GM19328 (cell line): ENCODE measurements around the gene POLRMT.
"Not testable (repeated sequence)": the region's sequence is repeated elsewhere in the genome, so short reads cannot be mapped to it uniquely, and the experiment has no call there.

Experiments used
- ATAC-seq: cut with Tn5 transposase; IDR thresholded peaks from one replicate; pipeline ENCODE4 v1.9.1; 2021; ENCODE audit warnings: mild to moderate bottlenecking, moderate library complexity; ENCODE audit not compliant: unreplicated experiment

The POLRMT gene

DNA sequence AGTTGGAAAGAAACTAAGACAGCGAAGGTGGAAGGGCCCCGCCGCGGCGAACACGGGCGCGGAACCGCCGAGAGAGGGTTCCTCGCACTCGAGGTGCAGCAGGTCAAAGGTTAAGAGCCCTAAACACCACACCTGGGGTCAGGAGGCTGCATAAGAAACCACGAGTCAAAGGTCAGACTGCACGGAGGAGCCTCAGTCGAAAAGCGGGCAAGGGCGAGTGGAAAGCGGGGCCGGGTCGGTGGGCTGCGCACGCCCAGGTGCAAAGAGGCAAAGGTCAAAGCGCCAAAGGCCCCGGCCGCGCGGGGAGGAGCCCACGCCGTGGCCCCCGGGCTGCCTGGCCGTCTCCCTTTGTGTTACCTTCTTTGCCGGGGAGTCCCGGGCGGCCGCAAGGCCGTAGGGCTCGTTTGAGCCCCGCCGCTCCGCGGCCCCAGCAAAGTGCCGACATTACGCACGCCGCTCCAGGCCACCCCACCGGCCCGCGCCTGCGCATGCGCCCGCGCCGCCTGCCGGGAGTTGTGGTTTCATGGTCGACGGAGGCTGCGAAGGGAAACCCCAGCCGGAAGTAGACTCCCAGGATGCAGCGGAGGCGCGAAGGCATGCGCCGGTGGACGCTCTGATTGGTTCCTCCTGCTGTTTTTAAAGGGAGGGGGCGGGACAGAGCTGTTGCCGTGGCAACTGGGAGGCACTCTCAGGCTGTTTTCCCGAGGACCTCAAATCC is at the start of gene POLRMT:
TSS of gene POLRMT (minus strand) at position 470 of the 718 bp plus-strand sequence. CDS start at position 445, 25 bp downstream.
- peak; percentile 81 for ATAC-seq

DNA sequence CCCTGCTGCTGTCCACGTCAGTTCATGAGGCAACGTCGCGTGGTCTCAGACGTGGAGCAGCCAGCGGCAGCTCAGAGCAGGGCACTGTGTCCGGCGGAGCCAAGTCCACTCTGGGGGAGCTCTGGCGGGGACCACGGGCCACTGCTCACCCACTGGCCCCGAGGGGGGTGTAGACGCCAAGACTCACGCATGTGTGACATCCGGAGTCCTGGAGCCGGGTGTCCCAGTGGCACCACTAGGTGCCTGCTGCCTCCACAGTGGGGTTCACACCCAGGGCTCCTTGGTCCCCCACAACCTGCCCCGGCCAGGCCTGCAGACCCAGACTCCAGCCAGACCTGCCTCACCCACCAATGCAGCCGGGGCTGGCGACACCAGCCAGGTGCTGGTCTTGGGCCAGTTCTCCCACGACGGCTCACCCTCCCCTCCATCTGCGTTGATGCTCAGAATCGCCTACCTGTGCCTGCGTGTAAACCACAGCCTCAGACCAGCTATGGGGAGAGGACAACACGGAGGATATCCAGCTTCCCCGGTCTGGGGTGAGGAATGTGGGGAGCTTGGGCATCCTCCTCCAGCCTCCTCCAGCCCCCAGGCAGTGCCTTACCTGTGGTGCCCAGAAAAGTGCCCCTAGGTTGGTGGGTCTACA is 49.5 kb upstream of the POLRMT start:
- no peak for ATAC-seq

DNA sequence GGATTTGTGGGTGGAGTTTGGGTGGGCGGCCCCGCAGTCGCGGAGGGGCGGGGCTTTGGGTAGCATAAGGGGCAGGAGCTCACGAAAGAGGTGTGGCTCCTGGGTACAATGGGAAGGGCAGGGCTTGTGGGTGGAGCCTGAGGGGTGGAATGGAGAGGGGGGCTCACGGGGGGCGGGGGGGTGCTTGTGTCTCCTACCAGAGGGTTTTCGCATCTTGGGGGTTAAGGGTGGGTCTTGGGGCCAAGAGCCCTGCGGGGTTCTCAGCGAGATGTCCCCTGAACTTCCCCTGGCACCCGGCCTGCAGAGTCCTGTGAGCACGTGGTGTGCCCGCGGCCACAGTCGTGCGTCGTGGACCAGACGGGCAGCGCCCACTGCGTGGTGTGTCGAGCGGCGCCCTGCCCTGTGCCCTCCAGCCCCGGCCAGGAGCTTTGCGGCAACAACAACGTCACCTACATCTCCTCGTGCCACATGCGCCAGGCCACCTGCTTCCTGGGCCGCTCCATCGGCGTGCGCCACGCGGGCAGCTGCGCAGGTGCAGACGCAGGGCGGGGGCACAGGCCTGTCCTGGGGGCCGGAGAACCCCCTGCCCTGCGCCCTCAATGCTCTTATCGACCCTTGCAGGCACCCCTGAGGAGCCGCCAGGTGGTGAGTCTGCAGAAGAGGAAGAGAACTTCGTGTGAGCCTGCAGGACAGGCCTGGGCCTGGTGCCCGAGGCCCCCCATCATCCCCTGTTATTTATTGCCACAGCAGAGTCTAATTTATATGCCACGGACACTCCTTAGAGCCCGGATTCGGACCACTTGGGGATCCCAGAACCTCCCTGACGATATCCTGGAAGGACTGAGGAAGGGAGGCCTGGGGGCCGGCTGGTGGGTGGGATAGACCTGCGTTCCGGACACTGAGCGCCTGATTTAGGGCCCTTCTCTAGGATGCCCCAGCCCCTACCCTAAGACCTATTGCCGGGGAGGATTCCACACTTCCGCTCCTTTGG is 48.0 kb upstream of the POLRMT start:
- ATAC-seq: no peak

DNA sequence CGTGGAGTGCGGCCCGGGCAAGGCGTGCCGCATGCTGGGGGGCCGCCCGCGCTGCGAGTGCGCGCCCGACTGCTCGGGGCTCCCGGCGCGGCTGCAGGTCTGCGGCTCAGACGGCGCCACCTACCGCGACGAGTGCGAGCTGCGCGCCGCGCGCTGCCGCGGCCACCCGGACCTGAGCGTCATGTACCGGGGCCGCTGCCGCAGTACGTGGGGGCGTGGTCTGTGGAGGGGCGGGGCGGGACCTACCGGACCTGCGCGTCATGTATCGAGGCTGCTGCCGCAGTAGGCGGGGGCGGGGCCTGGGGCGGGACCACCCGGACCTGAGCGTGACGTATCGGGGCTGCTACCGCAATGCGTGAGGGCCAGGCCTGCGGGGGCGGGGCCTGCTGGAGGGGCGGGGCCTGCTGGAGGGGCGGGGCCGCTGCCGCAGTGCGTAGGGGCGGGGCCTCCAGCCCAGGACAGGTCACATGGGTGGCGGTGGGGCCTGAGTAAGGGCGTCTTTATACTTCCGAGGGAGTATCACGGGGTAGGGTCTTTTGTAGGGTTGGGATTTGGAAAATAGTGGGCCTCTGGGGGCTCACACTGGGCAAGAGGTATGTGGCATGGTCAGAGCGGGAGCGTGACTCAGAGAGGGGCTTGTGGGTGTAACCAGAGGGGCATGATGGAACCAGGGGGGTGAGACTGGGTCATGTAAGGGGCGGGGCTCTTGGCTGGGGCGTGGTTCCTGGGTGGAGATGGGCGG is 47.1 kb upstream of the POLRMT start:
- ATAC-seq: peak; percentile 58

DNA sequence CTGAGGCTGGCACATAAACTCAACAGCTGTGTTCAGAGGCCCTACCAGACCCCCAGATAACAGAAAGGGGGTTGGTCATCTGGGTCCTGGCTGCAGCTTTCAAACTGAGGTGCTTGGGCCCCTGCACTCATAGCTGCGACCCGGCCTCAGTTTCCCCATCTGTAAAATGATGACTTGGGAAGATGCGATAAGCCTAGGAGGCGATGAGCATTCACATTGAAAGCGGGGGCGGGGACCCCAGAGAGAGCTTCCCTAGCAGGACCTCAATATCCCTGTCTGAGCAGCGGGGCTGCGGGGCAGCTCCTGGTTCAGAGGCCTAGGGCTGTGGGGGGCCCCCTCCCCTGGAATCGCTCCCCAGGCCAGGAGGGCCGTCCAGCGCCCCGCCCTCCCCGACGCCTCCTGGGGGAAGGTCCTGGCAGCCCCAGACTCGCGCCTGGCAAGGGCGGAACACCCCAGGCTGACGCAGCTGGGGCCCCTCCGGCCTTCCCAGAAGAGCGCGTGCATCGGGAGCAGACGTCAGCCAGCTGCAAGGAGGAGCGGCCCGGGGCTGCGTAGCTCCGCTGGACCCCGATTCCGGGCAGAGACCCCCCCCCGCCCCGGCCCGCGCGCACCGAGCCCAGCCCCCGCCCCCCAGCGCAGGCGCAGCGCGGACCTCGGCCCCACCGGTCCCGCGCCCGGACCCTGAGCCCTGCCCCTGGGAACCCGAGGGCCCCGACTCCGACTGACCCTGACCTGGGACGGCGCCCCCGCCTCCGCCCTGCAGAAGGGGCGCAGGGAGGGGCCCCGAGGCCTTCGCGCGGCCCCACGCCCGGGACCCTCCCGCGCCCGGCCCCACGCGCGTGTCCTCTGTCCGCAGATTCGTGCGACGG is 46.3 kb upstream of the POLRMT start:
- ATAC-seq: peak; percentile 21

DNA sequence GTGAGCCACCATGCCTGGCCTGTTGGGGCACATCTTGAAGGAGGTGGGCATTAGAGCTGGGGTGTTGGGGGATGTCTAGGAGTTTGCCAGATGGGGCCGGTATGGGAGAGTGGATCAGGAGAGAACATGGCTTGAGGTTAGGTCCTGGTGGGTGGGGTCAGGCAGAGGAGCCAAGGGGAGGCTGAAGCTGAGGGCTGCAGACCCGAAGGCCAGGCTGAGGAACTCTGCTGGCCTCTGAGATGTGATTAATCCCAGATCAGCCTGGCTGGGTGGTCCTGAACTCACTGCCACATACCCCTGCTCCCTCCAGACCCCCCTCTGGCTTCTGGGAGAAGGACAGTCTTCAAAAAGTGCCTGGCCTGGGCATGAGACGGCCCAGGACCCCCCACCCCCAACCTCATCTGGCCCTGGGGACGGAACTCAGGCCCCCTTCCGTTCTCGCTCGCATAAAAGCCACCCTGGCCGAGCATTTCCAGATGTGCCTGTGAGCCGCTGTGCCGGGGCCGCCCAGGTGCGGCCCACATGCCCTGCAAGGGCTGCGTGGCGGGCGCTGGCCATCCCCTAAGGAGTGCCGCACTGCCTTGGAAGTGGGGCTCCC is 45.6 kb upstream of the POLRMT start:
- no peak for ATAC-seq

DNA sequence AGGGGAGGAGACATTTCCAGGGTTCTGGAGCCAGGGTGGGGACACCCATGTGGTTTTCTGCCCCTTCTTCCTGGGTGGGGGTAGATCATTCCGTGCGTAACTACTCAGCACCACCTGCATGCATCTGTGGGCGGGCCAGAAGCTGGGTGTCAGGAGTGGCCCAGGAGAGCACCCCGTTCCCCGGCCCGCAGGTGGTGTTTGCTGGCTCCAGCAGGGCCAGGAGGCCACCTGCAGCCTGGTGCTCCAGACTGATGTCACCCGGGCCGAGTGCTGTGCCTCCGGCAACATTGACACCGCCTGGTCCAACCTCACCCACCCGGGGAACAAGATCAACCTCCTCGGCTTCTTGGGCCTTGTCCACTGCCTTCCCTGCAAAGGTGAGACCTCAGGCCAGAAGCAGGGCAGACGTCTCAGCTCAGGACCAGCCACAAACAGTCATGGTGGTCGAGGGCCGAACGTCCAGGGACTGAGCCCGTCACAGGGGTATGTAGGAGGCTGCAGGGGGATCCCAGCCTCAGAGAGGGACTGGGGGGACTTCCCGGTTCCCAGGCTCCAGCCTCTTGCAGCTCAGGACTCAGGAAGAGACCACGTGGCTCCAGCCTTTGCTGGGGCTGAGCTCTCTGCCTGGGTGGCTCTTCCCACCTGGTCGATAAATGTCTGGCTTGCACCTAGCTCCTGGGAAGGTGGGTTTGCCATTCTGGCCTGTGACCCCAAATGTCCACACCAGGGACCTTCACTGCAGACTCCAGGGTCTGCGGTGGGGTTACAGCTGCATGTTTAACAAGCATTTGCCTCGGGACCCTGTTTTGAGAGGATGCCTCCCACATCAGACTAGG is 44.5 kb upstream of the POLRMT start:
- ATAC-seq: no peak

DNA sequence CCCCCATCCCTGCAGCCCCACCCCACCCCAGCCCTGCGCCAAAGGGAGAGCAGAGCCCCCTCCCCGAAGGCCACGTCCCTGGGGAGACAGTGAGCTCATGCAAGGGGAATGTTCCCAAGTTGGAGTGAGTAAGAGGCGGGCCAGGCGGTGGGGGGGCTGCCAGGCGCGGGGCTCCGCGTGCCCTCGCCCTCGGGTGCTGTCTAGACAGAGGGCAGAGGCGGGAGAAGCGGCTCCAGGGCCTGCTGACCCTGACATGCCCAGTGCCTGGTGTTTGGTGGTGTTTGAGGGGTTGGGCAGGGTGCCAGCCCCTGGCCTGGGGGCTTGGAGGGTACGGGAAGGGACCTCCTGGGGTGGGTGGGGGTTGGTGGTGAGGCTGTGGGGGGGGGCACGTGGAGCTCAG is 43.9 kb upstream of the POLRMT start:
- ATAC-seq: no peak

DNA sequence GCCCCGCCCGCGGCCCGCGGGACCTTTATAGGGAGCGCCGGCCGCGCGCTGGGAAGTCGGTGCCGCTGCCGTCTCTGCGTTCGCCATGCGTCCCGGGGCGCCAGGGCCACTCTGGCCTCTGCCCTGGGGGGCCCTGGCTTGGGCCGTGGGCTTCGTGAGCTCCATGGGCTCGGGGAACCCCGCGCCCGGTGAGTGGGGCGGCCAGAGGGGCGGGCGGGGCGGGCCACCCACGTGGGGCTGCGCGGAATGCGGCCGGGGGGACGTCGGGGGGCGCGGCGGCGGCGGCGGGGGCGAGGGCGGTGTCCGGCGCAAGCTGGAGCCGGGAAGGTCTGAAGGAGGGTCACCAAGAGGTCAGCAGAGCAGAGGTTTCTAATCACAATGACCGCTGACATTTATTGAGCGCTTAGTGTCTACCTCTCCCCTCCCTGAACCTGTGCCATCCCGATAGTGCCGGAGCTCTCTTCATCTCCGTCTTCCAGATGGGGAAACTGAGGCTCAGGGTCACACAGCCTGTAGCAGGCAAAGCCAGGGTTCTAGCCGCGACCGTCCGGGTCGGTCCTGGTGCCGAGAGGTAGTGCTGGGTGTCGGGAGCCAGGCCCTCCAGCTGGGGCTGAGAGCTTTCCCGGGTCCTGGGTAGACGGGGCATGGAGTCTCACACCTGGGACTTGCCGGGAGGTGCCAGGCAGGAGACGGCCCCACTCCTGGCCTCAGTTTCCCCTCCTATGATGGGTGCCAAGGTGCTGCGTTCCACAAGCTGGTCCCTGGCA is 43.2 kb upstream of the POLRMT start, which contains the start of gene FSTL3:
TSS of gene FSTL3 (plus strand) at position 54 of the 767 bp plus-strand sequence. CDS start at position 86, 32 bp downstream.
- ATAC-seq: no peak

DNA sequence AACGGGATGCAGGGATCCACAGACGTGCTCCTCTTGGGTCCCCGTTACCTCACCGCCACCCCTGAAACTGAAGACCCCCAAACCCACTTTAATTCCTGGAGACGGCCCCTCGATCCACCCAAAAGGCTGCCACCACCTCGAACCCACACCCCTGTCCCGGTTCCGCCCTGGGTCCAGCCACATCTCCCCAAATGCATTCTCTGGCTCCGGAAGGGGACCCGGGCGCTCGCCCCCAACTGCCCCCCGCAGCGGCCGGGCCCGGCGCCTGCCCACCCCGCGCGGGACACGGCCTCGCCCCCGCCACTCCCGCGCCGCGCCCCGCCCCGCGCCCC is 42.6 kb upstream of the POLRMT start:
- ATAC-seq: no peak

DNA sequence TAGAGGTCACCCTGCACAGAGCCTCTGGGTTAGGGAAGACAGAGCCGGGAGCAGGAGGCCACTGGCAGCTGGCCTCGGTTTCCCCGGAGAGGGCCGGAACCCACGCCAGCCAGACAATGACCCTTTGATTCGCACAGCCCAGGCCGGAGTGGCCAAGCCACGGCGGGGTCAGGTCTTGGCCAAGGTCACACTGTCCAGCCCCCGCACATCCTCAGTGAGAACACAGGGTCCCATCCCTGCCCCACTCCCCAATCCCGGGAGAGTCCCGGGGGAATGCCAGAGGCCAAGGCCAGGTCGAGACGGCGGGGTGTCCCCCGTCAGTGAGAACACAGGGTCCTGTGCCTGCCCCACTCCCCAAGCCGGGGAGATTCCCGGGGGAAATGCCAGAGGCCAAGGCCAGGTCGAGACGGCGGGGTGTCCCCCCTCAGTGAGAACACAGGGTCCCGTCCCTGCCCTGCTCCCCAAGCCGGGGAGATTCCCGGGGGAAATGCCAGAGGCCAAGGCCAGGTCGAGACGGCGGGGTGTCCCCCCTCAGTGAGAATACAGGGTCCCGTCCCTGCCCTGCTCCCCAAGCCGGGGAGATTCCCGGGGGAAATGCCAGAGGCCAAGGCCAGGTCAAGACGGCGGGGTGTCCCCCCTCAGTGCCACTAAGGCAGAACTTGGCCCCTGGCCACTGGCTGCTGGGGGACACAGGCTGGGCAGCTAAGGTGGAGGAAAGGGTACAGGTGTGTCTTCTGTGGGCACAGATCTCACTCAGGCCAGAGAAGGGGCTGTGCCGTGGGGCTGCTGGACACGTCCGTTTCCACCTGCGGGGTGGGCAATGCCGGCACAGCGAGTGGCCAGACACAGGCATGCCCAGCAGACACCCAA is 41.2 kb upstream of the POLRMT start:
- ATAC-seq: no peak

DNA sequence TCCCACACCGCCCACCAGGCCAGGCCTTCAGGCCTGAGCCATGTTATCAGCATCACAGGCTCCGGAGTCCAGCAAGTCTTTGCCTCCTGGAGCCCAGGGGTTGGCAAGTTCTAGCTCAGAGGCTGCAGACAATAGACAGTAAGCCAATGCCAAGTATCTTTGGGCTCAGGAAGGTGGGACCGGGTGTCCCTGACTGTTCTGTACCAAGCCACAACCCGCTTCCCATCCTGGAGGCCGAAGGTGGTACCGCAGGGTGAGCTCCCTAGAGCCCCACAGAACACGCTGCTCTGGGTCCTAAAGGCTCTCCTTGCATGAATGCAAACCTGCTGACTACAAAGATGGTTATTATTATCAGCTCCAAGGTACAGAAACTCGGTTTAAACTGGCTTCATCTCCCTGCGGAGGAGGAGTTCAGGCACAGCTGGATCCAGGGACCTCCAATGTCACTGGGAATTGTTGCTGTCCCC is 37.3 kb upstream of the POLRMT start:
- no peak for ATAC-seq

DNA sequence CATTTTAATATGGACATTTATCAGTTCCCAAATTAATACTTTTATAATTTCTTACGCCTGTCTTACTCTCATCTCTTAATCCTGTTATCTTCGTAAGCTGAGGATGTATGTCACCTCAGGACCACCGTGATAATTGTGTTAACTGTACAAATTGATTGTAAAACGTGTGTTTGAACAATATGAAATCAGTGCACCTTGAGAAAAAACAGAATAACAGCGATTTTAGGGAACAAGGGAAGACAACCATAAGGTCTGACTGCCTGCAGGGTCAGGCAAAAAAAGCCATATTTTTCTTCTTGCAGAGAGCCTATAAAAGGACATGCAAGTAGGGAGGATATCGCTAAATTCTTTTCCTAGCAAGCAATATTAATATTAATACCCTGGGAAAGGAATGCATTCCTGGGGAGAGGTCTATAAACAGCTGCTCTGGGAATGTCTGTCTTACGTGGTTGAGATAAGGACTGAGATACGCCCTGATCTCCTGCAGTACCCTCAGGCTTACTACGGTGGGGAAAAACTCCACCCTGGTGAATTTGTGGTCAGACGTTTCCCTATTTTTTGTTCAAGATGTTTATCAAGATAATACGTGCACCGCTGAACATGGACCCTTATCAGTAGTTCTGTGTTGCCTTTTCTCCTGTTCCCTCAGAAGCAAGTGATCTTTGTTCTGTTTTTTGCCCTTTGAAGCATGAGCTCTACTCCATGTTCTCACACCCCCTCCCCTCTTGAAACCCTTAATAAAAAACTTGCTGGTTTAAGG is 35.5 kb upstream of the POLRMT start:
- ATAC-seq: not testable (repeated sequence)

DNA sequence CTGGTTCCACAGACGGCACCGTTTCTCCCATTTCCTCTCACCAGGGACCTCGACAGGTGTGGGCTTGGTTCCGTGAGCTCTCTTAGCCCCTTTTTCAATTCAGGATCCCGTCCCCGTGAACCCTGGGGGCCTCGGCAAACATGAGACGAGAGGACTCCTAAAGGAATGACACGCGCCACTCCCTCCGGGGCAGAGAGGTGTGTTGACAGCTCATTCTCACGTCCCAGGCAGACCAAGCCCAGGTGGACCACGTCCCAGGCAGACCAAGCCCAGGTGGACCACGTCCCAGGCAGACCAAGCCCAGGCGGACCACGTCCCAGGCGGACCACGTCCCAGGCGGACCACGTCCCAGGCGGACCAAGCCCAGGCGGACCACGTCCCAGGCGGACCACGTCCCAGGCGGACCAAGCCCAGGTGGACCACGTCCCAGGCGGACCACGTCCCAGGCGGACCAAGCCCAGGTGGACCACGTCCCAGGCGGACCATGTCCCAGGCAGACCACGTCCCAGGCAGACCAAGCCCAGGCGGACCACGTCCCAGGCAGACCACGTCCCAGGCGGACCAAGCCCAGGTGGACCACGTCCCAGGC is 33.7 kb upstream of the POLRMT start:
- not testable (repeated sequence) for ATAC-seq

DNA sequence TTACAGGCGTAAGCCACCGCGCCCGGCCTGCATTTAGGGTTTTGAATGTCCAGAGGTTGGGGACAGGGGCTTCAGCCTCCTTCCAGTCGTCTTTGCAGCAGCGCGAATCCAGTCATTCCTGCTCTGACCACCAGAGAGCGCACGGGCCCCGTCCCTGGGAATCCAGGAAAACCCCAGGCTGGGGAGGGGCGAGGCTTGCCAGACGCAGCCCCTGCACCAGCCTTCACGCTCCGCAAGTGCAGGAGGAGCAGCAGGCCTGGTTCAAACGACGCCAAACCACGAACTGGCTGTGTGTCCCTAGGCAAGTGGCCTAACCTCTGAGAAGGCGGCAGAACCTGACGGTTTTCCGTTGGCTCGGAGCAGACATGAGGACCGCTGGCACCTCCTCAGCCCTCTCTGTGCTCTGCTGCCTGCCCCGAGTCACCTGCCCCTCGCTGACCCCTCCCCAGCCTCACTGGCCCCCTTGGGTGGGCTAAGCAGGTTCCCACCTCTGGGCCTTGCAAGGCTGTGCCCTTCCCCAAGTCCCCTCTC is 31.6 kb upstream of the POLRMT start:
- ATAC-seq: no peak
